ENCODE results near the gene RANBP1.

The RANBP1 gene

GRCh38 chr22:20145206-20145831, 29.4 kb downstream of the RANBP1 start:
- H3K4me3 ChIP-seq (replicated peaks; ENCODE audit: low read depth, low read length) = no peak overlapping the region
- no peak for TF ChIP-seq CTCF (IDR thresholded peaks at IDR 0.05; ENCODE audit: low read length, missing control alignments)
- DNase-seq (ENCODE audit: low read depth) = no peak

- no peak for TF ChIP-seq CTCF (IDR thresholded peaks at IDR 0.05; ENCODE audit: low read length, missing control alignments)
- DNase-seq (ENCODE audit: low read depth) = no peak
These were observed 29.9 kb downstream of the RANBP1 start for GRCh38 chr22:20145832-20146223.

GRCh38 chr22:20146777-20147176, 30.9 kb downstream of the RANBP1 start:
- DNase-seq (ENCODE audit: low read depth) = no peak
- TF ChIP-seq CTCF (IDR thresholded peaks at IDR 0.05; ENCODE audit: low read length, missing control alignments) = no peak
- no peak overlapping the region for H3K4me3 ChIP-seq (replicated peaks; ENCODE audit: low read depth, low read length)

More at GRCh38 chr22:20145832-20146223, 29.9 kb downstream of the RANBP1 start:
- H3K4me3 ChIP-seq (replicated peaks; ENCODE audit: low read depth, low read length) = no peak overlapping the region

GRCh38 chr22:20147237-20147988, 31.5 kb downstream of the RANBP1 start:
- H3K4me3 ChIP-seq (replicated peaks; ENCODE audit: low read depth, low read length) = no peak overlapping the region
- no peak for DNase-seq (ENCODE audit: low read depth)
- no peak for TF ChIP-seq CTCF (IDR thresholded peaks at IDR 0.05; ENCODE audit: low read length, missing control alignments)

- no peak for TF ChIP-seq CTCF (IDR thresholded peaks at IDR 0.05; ENCODE audit: low read length, missing control alignments)
- H3K4me3 ChIP-seq (replicated peaks; ENCODE audit: low read depth, low read length) = no peak overlapping the region
- no peak for DNase-seq (ENCODE audit: low read depth)
These were observed 32.5 kb downstream of the RANBP1 start for GRCh38 chr22:20148414-20148813.

- DNase-seq (ENCODE audit: low read depth) = no peak
- no peak overlapping the region for H3K4me3 ChIP-seq (replicated peaks; ENCODE audit: low read depth, low read length)
- no peak for TF ChIP-seq CTCF (IDR thresholded peaks at IDR 0.05; ENCODE audit: low read length, missing control alignments)
These were observed 33.6 kb downstream of the RANBP1 start for GRCh38 chr22:20149257-20150250.

Measured in fibroblast of pulmonary artery (primary cell).